Effector memory CD8-positive, alpha-beta T cell (primary cell): ENCODE measurements around the gene ACD.

Source experiments
- ATAC-seq: fragments of 150-1000 bp; cut with Tn5 transposase; replicated peaks from 2 replicates; pipeline ENCODE4 v1.10.0; 2021; ENCODE audit warnings: mild to moderate bottlenecking, moderate library complexity
- DNase-seq, 3 experiments: peaks; one replicate each; pipeline ENCODE4 v3.0.0; 2021
- H3K27ac Mint-ChIP-seq, 2 donors: one replicate each; pipeline ENCODE4 v1.8.0; 2022; ENCODE audit warnings: mild to moderate bottlenecking in 2 of 2, mixed read lengths in 2 of 2, moderate library complexity in 2 of 2
- H3K27me3 Mint-ChIP-seq, 2 donors: one replicate each; pipeline ENCODE4 v1.8.0; 2022; ENCODE audit warnings: mixed read lengths in 2 of 2
- H3K36me3 Mint-ChIP-seq: one replicate; pipeline ENCODE4 v1.8.0; 2022; ENCODE audit warnings: mild to moderate bottlenecking, moderate library complexity, mixed read lengths; ENCODE audit not compliant: insufficient read depth
- H3K4me1 Mint-ChIP-seq, 2 donors: one replicate each; pipeline ENCODE4 v1.8.0; 2022; ENCODE audit warnings: low read depth in 2 of 2, mixed read lengths in 2 of 2
- H3K4me3 Mint-ChIP-seq, 2 donors: one replicate each; pipeline ENCODE4 v1.8.0; 2022; ENCODE audit warnings: mild to moderate bottlenecking in 2 of 2, mixed read lengths in 2 of 2, moderate library complexity in 2 of 2
- H3K9me3 Mint-ChIP-seq, 2 donors: one replicate each; pipeline ENCODE4 v1.8.0; 2022; ENCODE audit warnings: mixed read lengths in 2 of 2

Gene ACD

DNA sequence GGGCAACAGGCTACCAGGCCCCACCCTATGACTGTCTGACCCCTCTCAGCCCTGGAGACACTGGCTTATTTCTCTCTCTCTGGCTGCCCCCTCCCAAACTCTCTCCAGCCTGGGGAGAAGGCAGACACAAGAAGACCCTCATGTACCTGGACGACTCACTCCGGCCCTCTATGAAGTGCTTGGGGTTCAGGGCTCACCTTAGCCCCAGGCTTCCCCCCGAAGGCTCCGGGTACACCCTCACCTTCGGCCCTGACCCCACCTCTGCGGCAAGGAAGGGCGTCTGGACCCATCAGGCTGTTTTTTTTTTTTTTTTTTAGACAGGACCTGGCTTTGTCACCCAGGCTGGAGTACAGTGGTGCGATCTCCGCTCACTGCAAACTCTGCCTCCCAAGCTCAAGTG lies 16.0 kb downstream of the ACD start:
- no peaks in the 10 kb centered on the region for H3K9me3 Mint-ChIP-seq
- H3K36me3 Mint-ChIP-seq: peaks cover 12% of the 10 kb centered on the region
- DNase-seq: no peak
- H3K4me3 Mint-ChIP-seq: peak overlapping the region; percentile 76 to 79
- no peak for ATAC-seq
- no peaks in the 10 kb centered on the region for H3K27me3 Mint-ChIP-seq
- peaks cover 9 to 10% of the 10 kb centered on the region in 2 donors for H3K4me1 Mint-ChIP-seq
- H3K27ac Mint-ChIP-seq: peak overlapping the region; percentile 90 to 94

DNA sequence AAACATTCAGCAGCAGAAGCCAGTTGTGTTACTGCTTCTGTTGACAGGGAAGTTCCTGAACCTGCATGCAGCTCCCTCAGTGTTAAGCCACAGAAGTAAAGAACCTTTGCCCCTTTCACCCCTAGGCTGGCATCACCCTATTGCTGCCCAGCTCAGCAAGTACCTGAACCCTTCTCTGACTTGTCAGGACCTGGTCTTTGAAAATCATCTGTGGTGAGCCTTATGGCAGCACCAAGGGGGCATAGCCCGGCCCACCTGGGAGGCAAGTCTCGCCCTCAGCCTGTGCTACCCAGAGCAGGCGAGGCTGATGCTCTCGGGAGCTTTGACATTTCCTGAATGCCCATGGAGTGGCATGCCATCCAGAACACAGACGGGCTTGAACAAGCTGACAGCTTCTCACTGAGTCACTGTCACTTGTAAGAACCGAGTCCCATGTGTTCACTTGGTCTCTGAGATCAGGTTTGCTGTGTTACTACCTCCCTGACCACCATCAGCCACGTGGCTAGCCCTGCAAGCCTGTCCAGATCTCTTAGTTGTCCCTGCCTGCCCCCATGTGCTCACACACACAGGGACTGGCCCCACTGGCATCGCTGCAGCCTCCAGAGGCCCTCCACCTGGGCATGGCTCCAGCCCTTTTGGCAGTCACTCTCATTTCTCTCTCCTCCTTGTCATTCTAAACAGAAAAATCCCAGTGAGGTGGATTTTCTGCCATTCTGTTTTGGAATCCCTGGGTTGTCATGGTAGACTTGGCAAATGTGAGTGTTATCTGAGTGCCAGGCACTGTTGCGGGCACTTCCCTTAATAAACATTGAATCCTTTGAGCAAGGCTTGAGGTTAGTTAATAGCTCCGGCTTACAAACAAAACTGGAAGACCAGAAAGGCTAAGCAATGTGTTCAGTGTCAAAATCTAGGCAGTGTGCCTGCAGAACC lies 18.0 kb downstream of the ACD start:
- H3K4me1 Mint-ChIP-seq: peaks cover 9 to 10% of the 10 kb centered on the region in 2 donors
- peaks cover 24% of the 10 kb centered on the region for H3K36me3 Mint-ChIP-seq
- DNase-seq (no peak), ATAC-seq (no peak)
- no peaks in the 10 kb centered on the region for H3K9me3 Mint-ChIP-seq
- no peaks in the 10 kb centered on the region for H3K27me3 Mint-ChIP-seq
- no peak overlapping the region for H3K4me3 Mint-ChIP-seq
- H3K27ac Mint-ChIP-seq: no peak overlapping the region

DNA sequence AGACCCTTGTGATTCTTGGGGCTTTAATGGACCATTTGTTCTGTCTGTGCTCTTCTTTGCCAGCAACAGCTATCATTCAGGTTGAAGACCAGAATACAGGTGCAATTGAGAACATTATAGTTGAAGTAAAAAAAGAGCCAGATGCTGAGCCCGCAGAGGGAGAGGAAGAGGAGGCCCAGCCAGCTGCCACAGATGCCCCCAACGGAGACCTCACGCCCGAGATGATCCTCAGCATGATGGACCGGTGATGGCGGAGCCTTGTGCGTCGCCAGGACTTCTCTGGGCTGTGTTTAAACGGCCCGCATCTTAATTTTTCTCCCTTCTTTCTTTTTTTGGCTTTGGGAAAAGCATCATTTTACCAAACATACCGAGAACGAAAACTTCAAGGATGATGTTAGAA lies 22.4 kb downstream of the ACD start:
- no peak overlapping the region for H3K27ac Mint-ChIP-seq
- DNase-seq (no peak), ATAC-seq (no peak)
- H3K4me3 Mint-ChIP-seq: no peak overlapping the region
- no peaks in the 10 kb centered on the region for H3K27me3 Mint-ChIP-seq
- no peaks in the 10 kb centered on the region for H3K9me3 Mint-ChIP-seq
- H3K4me1 Mint-ChIP-seq: no peaks in the 10 kb centered on the region
- H3K36me3 Mint-ChIP-seq: peaks cover 58% of the 10 kb centered on the region

DNA sequence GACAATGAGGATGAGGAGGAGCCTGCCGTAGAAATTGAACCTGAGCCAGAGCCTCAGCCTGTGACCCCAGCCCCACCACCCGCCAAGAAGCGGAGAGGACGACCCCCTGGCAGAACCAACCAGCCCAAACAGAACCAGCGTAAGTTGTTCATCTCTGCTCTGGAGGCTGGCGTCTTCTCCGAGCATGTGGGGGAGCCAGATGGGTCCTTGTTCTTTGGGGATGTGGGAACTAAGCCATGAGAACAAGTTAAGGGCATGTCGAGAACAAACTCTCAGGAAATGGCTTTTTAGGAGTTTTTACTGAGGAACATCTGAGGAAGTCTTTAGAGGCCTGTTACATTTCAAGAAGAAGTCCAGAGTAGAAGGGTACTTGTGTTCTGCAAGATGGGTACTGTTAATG lies 23.3 kb downstream of the ACD start:
- ATAC-seq (no peak), DNase-seq (no peak)
- peaks cover 68% of the 10 kb centered on the region for H3K36me3 Mint-ChIP-seq
- H3K4me3 Mint-ChIP-seq: no peak overlapping the region
- H3K9me3 Mint-ChIP-seq: no peaks in the 10 kb centered on the region
- no peak overlapping the region for H3K27ac Mint-ChIP-seq
- no peaks in the 10 kb centered on the region for H3K27me3 Mint-ChIP-seq
- no peaks in the 10 kb centered on the region for H3K4me1 Mint-ChIP-seq

DNA sequence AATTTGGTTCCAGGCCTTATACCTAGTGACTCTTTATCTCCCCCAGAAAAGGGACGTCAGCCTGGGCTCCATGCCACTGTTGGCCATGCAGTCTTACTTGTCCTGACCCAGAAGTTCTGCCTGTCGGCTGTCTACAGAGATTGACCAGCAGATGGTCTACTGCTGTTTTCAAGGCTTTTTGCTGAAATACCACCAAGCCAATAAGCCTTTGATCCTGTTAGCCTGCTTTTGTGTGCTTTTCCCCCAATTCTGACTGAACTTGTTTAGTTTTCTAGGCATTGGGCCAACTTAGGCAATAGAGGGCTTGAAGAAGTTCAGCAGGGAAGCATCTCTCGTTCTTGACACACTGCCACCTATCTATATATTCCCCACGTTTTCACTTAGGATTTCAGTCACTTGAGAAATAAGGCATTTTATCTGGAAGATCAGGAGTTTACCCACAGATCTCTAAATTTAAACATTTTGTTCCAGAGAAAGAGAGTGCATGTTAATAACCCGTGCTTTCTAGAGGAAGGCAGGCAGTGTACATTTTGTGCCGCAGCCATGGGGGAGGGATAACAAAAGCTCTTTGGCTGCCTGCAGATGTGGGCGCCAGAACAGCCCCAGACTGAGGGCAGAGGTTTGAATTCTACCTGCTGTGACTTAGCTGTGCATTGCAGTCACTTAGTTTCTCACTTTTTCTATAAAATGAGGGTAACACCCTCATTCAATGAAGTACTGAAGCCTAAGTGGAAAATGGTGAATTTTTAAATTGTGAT lies 27.5 kb downstream of the ACD start:
- no peak for ATAC-seq
- Mint-ChIP-seq H3K4me1 (no peaks in the 10 kb centered on the region), H3K4me3 (no peak overlapping the region), H3K27ac (no peak overlapping the region), H3K9me3 (no peaks in the 10 kb centered on the region), H3K27me3 (no peaks in the 10 kb centered on the region), H3K36me3 (peaks cover 86% of the 10 kb centered on the region)
- DNase-seq: no peak

DNA sequence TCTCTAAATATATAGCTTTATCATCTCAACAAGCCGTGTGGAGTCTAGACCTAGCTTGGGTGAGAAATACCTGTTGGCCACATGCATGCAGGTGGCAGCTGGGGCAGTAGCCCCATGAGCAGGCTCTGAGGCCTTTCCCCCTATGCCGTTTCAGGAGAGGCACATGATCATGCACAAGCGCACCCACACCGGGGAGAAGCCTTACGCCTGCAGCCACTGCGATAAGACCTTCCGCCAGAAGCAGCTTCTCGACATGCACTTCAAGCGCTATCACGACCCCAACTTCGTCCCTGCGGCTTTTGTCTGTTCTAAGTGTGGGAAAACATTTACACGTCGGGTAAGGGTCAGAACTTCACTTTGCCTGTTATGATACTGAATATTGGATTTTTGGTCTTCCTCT lies 31.8 kb downstream of the ACD start:
- ATAC-seq: no peak
- H3K27ac Mint-ChIP-seq: no peak overlapping the region
- peaks cover 0 to 4% of the 10 kb centered on the region in 2 donors for H3K4me1 Mint-ChIP-seq
- H3K4me3 Mint-ChIP-seq: no peak overlapping the region
- no peaks in the 10 kb centered on the region for H3K27me3 Mint-ChIP-seq
- H3K9me3 Mint-ChIP-seq: no peaks in the 10 kb centered on the region
- peaks cover 81% of the 10 kb centered on the region for H3K36me3 Mint-ChIP-seq
- DNase-seq: no peak

DNA sequence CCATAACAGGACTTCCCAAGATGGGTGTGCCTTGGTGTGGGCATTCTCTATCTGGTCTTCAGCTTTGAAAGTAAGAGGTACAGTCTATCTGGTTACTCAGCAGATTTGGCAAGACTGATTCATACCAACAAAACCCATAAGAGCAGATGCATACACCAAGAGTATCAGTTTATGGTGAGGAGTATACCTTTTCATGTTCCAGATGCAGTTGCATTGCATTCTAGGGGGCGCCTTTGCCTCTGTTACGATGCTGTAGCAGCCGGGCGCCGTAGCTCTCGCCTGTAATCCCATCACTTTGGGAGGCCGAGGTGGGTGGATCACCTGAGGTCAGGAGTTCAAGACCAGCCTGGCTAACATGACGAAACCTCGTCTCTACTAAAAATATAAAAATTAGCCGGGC lies 46.3 kb downstream of the ACD start:
- H3K9me3 Mint-ChIP-seq: no peaks in the 10 kb centered on the region
- H3K4me3 Mint-ChIP-seq: no peak overlapping the region
- H3K36me3 Mint-ChIP-seq: peaks cover 75% of the 10 kb centered on the region
- H3K27me3 Mint-ChIP-seq: no peaks in the 10 kb centered on the region
- H3K4me1 Mint-ChIP-seq: peaks cover 0 to 2% of the 10 kb centered on the region in 2 donors
- no peak overlapping the region for H3K27ac Mint-ChIP-seq
- DNase-seq (no peak), ATAC-seq (no peak)

DNA sequence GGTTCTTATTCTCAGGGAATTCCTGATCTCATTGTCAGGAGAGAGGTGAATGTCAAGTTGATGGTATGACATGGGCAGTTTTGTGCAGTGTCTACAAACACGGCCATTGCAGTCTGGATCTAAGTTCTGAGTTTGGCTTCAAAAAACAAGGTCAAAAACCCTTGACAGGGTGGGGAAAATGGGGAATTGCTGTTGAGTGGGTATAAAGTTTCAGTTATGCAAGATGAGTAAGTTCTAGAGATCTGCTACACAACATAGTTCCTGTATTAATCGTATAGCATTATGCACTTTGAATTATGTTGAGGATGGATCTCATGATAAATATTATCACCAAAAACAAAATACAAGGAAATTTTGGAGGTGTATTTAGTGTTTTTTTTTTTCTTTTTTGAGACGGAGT lies 51.7 kb downstream of the ACD start:
- Mint-ChIP-seq H3K4me3 (no peak overlapping the region), H3K27ac (no peak overlapping the region), H3K36me3 (peaks cover 34% of the 10 kb centered on the region), H3K4me1 (peaks cover 10 to 16% of the 10 kb centered on the region in 2 donors), H3K27me3 (no peaks in the 10 kb centered on the region), H3K9me3 (no peaks in the 10 kb centered on the region)
- no peak for ATAC-seq
- no peak for DNase-seq
